ENCODE results near the gene TSPAN7. TPM values are rescaled to one million over a fixed set of nuclear protein-coding genes. Genes with fewer than 3 reads are reported as not detected.

Gene TSPAN7
- total and polyA plus RNA-seq, 2 of the 4 experiments (the other 2 are of a cell fraction), result not detected

GRCh38 chrX:38634665-38635064 is 73.3 kb downstream of the TSPAN7 start:
- Histone ChIP-seq H3K27ac (ENCODE audit: insufficient read depth, low read length) (no peak overlapping the region), H3K27me3 (ENCODE audit: control insufficient read depth, insufficient read depth, low read length) (peaks cover 6% of the 10 kb centered on the region), H4K5ac (ENCODE audit: low read depth, low read length) (no peak overlapping the region), H3K4me2 (ENCODE audit: low read depth, low read length) (no peak overlapping the region), H4K91ac (ENCODE audit: insufficient read depth, low read depth, low read length) (no peak overlapping the region), H3K4me1 (ENCODE audit: control insufficient read depth, insufficient read depth, low read length) (no peaks in the 10 kb centered on the region), H3K4ac (ENCODE audit: low read depth, low read length) (no peak overlapping the region), H2AFZ (replicated peaks; ENCODE audit: low read length, poor library complexity) (no peak overlapping the region), H2AK5ac (ENCODE audit: low read depth, low read length) (no peak overlapping the region), H3K56ac (ENCODE audit: extremely low read depth, insufficient read depth, low read length) (no peak overlapping the region), H2AK9ac (replicated peaks; ENCODE audit: low read depth, low read length, poor library complexity) (no peak overlapping the region), H2BK15ac (ENCODE audit: low read depth, low read length) (no peak overlapping the region), H2BK120ac (ENCODE audit: low read depth, low read length) (no peak overlapping the region), H3K18ac (ENCODE audit: low read depth, low read length) (no peak overlapping the region), H4K20me1 (ENCODE audit: insufficient read depth, low read length) (no peaks in the 10 kb centered on the region), H3K9me3 (ENCODE audit: control insufficient read depth, insufficient read depth, low read length) (no peaks in the 10 kb centered on the region), H3K14ac (replicated peaks; ENCODE audit: low read depth, low read length) (no peak overlapping the region), H3K9me1 (ENCODE audit: insufficient read depth, low read length) (no peaks in the 10 kb centered on the region), H2BK20ac (ENCODE audit: low read depth, low read length) (no peak overlapping the region), H3K79me1 (ENCODE audit: low read depth in 1 of 2, low read length in 2 of 2) (no peaks in the 10 kb centered on the region), H3K23ac (ENCODE audit: low read depth, low read length) (no peak overlapping the region), H4K8ac (ENCODE audit: low read depth in 2 of 2, low read length in 2 of 2) (no peak overlapping the region), H3K9ac (ENCODE audit: low read depth, low read length) (no peak overlapping the region), H2BK5ac (ENCODE audit: low read depth, low read length, poor library complexity, severe bottlenecking) (no peak overlapping the region), H3K4me3 (ENCODE audit: insufficient read depth, low read depth, low read length) (no peak overlapping the region), H3K36me3 (ENCODE audit: control insufficient read depth, insufficient read depth, low read length) (no peaks in the 10 kb centered on the region)
- no peak for TF ChIP-seq POLR2A (IDR thresholded peaks at IDR 0.05; ENCODE audit: low read depth, low read length)
- no peak for TF ChIP-seq FOS (IDR thresholded peaks at IDR 0.05; ENCODE audit: low read depth, low read length)
- no peak for TF ChIP-seq ELK1 (IDR thresholded peaks at IDR 0.05; ENCODE audit: borderline replicate concordance, low read depth, low read length)
- TF ChIP-seq RAD21 (IDR thresholded peaks at IDR 0.05; ENCODE audit: low read length), result no peak
- TF ChIP-seq RFX5 (IDR thresholded peaks at IDR 0.05; ENCODE audit: low read depth, low read length), result no peak
- TF ChIP-seq RCOR1 (IDR thresholded peaks at IDR 0.05; ENCODE audit: insufficient replicate concordance, low read length), result no peak
- TF ChIP-seq MXI1 (IDR thresholded peaks at IDR 0.05; ENCODE audit: borderline replicate concordance, low read depth, low read length), result no peak
- no peak for TF ChIP-seq BHLHE40 (IDR thresholded peaks at IDR 0.05; ENCODE audit: low read depth, low read length)
- TF ChIP-seq MAZ (IDR thresholded peaks at IDR 0.05; ENCODE audit: borderline replicate concordance, low read depth, low read length), result no peak
- TF ChIP-seq CHD1 (IDR thresholded peaks at IDR 0.05; ENCODE audit: low read depth, low read length), result no peak
- TF ChIP-seq USF2 (IDR thresholded peaks at IDR 0.05; ENCODE audit: low read depth, low read length), result no peak
- no peak for TF ChIP-seq CEBPB (IDR thresholded peaks at IDR 0.05; ENCODE audit: low read depth, low read length)
- no peak for TF ChIP-seq SMC3 (IDR thresholded peaks at IDR 0.05; ENCODE audit: low read depth, low read length)
- TF ChIP-seq MAFK (IDR thresholded peaks at IDR 0.05; ENCODE audit: low read depth, low read length), result no peak
- TF ChIP-seq NFE2L2 (IDR thresholded peaks at IDR 0.05; ENCODE audit: low read depth, low read length), result no peak
- TF ChIP-seq CTCF (conservative IDR thresholded peaks at IDR 0.05; ENCODE audit: low read depth, low read length), result no peak
- ChIA-PET POLR2A (ENCODE audit: unreplicated experiment) (no interaction called here), CTCF (no interaction called here)
- no CpG with 5 or more reads among the region's 2 CpGs for WGBS, 2 experiments (ENCODE audit: extremely low coverage in 2 of 2, insufficient read length in 1 of 2)
- BruUV-seq (replicated peaks), result no TSS peak
- in situ Hi-C loops (cut with MboI; ENCODE audit: low sequenced_read_pairs) (no loop called here), intact Hi-C loops (cut with micrococcal nuclease) (no loop called here), dilution Hi-C loops (cut with HindIII; ENCODE audit: low sequenced_read_pairs, unreplicated experiment) (no loop called here)
- DNase-seq (no peak), ATAC-seq (ENCODE audit: low read depth) (no peak)

Measured in IMR-90 (cell line).